K562 (cell line): ENCODE data around the gene PSMB11. TPM values are rescaled to one million over a fixed set of nuclear protein-coding genes. Genes with fewer than 3 reads are reported as not detected.
A peak's percentile ranks its signal among the peaks of the same experiment; 100 is the strongest.

Source experiments
- ATAC-seq: fragments of 200-7000 bp; cut with Tn5 transposase; 3 replicates; pipeline ENCODE4 v1.9.1; 2020; ENCODE audit warnings: moderate library complexity
- BruUV-seq: library from RNA; stranded (reverse); fragments of 400-500 nt; replicated peaks from 2 replicates; lab custom pipeline; 2021; lab: Mats Ljungman, UMichigan
- CTCF ChIA-PET: fragments of 300-600 bp; formaldehyde crosslinking; extraction: SDS; loops from one replicate; lab custom pipeline; 2021; ENCODE audit warnings: low intra/inter-chr PET ratio; lab: Yijun Ruan, JAX
- POLR2A ChIA-PET: fragments of 300-600, 350-650 bp; sonication (Branson Sonifier 250); formaldehyde crosslinking; extraction: SDS; loops from one replicate; lab custom pipeline; 2021; ENCODE audit warnings: antibody characterized with exemption, inconsistent platforms; lab: Yijun Ruan, JAX
- DNase-seq, 4 experiments: peaks; one replicate each; pipeline versions ENCODE4 v3.0.0 to v3.0.0-alpha.2; 2011 to 2018; ENCODE audit warnings: low spot score in 3 of 4, mixed read lengths in 3 of 4; ENCODE audit errors: extremely low read depth in 1 of 4
- FAIRE-seq: peaks from 2 replicates; lab custom pipeline; 2011; peaks lifted over from hg19 to GRCh38; lab: Jason Lieb, UNC
- H2AFZ ChIP-seq: 2 replicates; pipeline ENCODE4 v1.6.0; 2011; ENCODE audit warnings: low read depth, low read length, control low read depth, inconsistent platforms
- H3K27ac ChIP-seq: fragments of 200-600 bp; 3 replicates; pipeline ENCODE4 v1.8.0; 2011; ENCODE audit warnings: low read depth, mild to moderate bottlenecking, control low read depth, inconsistent platforms, low read length, moderate library complexity, mixed read lengths; ENCODE audit errors: extremely low read depth
- H3K27me3 ChIP-seq, 2 experiments: fragments of 300-600 bp in 1 of 2; 2 replicates in 1 of 2; 3 replicates in 1 of 2; pipeline versions ENCODE4 v1.6.0 to v1.8.0; 2011; ENCODE audit warnings: inconsistent platforms in 2 of 2, low read length in 2 of 2, mild to moderate bottlenecking in 1 of 2, mixed read lengths in 1 of 2, moderate library complexity in 1 of 2; ENCODE audit not compliant: control insufficient read depth in 2 of 2, insufficient read depth in 2 of 2
- H3K36me3 ChIP-seq: fragments of 300-600 bp; 3 replicates; pipeline ENCODE4 v1.8.0; 2011; ENCODE audit warnings: mild to moderate bottlenecking, low read length, inconsistent platforms; ENCODE audit not compliant: control insufficient read depth, insufficient read depth
- H3K4me1 ChIP-seq, 2 experiments: fragments of 200-600 bp in 1 of 2; replicated peaks in 1 of 2; 2 replicates in 1 of 2; 3 replicates in 1 of 2; pipeline versions ENCODE4 v1.5.1 to v1.8.0; 2011; ENCODE audit warnings: inconsistent platforms in 2 of 2, low read length in 2 of 2, mild to moderate bottlenecking in 1 of 2, mixed read lengths in 1 of 2, moderate library complexity in 1 of 2; ENCODE audit not compliant: control insufficient read depth in 2 of 2, insufficient read depth in 2 of 2
- H3K4me2 ChIP-seq: 2 replicates; pipeline ENCODE4 v1.6.1; 2011; ENCODE audit warnings: low read length, control low read depth, inconsistent platforms, mixed read lengths; ENCODE audit not compliant: insufficient read depth
- H3K4me3 ChIP-seq: fragments of 200-600 bp; sonication (generic), shearing (Covaris generic); 2 replicates; pipeline ENCODE4 v1.5.1; 2016; ENCODE audit warnings: control low read depth, inconsistent platforms
- H3K79me2 ChIP-seq: fragments of 200-600 bp; 3 replicates; pipeline ENCODE4 v1.8.0; 2011; ENCODE audit warnings: low read length, inconsistent platforms; ENCODE audit not compliant: control insufficient read depth, insufficient read depth
- H3K9ac ChIP-seq, 2 experiments: 2 replicates each; pipeline versions ENCODE4 v1.6.0 to v1.6.1; 2011; ENCODE audit warnings: low read depth in 2 of 2, low read length in 2 of 2, control low read depth in 1 of 2, inconsistent platforms in 1 of 2, mild to moderate bottlenecking in 1 of 2, mixed read lengths in 1 of 2; ENCODE audit not compliant: insufficient read depth in 1 of 2
- H3K9me1 ChIP-seq: one replicate; pipeline ENCODE4 v1.6.0; 2011; ENCODE audit warnings: inconsistent platforms, mild to moderate bottlenecking, low read length, moderate library complexity; ENCODE audit not compliant: control insufficient read depth, insufficient read depth
- H3K9me3 ChIP-seq: replicated peaks from 2 replicates; pipeline ENCODE4 v1.5.1; 2011; ENCODE audit warnings: low read depth, low read length, inconsistent platforms; ENCODE audit not compliant: control insufficient read depth, insufficient read depth
- H4K20me1 ChIP-seq: replicated peaks from 2 replicates; pipeline ENCODE4 v1.6.1; 2011; ENCODE audit warnings: low read length, inconsistent platforms, mixed read lengths; ENCODE audit not compliant: control insufficient read depth, insufficient read depth
- CBX3 ChIP-seq, 2 experiments: IDR thresholded peaks; 1 replicate in 1 of 2; 2 replicates in 1 of 2; pipeline ENCODE4 v1.6.1; 2012; ENCODE audit warnings: inconsistent platforms in 2 of 2, low read length in 2 of 2, borderline replicate concordance in 1 of 2, control low read depth in 1 of 2
- CBX8 ChIP-seq: fragments of 200-600 bp; sonication (generic); IDR thresholded peaks from 2 replicates; pipeline ENCODE4 v1.6.1; 2012; ENCODE audit warnings: borderline replicate concordance, mixed run types, low read depth, mild to moderate bottlenecking, moderate library complexity, mixed read lengths, low read length, control low read depth, inconsistent platforms; ENCODE audit not compliant: poor library complexity, severe bottlenecking; ENCODE audit errors: extremely low read depth
- CC2D1A ChIP-seq: fragments of 450-650 bp; IDR thresholded peaks from 2 replicates; pipeline ENCODE4 v1.6.1; 2017; ENCODE audit warnings: mild to moderate bottlenecking
- CHD2 ChIP-seq: IDR thresholded peaks from 2 replicates; pipeline ENCODE4 v1.6.1; 2011; ENCODE audit warnings: low read depth, low read length
- ELF2 ChIP-seq: fragments of 250-450 bp; sonication (Bioruptor Pico); IDR thresholded peaks from 2 replicates; pipeline ENCODE4 v1.5.0; 2021; ENCODE audit warnings: mild to moderate bottlenecking
- ESRRB ChIP-seq: fragments of 250-450 bp; sonication (Bioruptor Pico); IDR thresholded peaks from 2 replicates; pipeline ENCODE4 v1.5.0; 2020; ENCODE audit warnings: mild to moderate bottlenecking, moderate library complexity, borderline replicate concordance
- HDAC3 ChIP-seq: fragments of 450-650 bp; IDR thresholded peaks from 2 replicates; pipeline ENCODE4 v1.6.1; 2018; ENCODE audit warnings: borderline replicate concordance, mild to moderate bottlenecking, moderate library complexity; ENCODE audit not compliant: partially characterized antibody
- KDM5B ChIP-seq: fragments of 200-600 bp; sonication (generic); IDR thresholded peaks from 2 replicates; pipeline ENCODE4 v1.6.1; 2012; ENCODE audit warnings: low read depth, mild to moderate bottlenecking, moderate library complexity, low read length, control low read depth, inconsistent platforms; ENCODE audit not compliant: insufficient replicate concordance
- MAX ChIP-seq: sonication (generic); formaldehyde crosslinking; IDR thresholded peaks from 2 replicates; pipeline ENCODE4 v1.9.0; 2022; ENCODE audit warnings: mild to moderate bottlenecking, missing genetic modification reagents
- NFIC ChIP-seq: fragments of 450-650 bp; IDR thresholded peaks from 2 replicates; pipeline ENCODE4 v1.6.1; 2017; ENCODE audit warnings: mild to moderate bottlenecking, inconsistent platforms
- RB1 ChIP-seq: fragments of 450-650 bp; IDR thresholded peaks from 2 replicates; pipeline ENCODE4 v1.6.1; 2017; ENCODE audit warnings: low read depth, mild to moderate bottlenecking
- ZNF347 ChIP-seq: fragments of 450-650 bp; formaldehyde crosslinking; IDR thresholded peaks from 2 replicates; pipeline ENCODE4 v1.4.0; 2020; ENCODE audit warnings: low read depth, mild to moderate bottlenecking, moderate library complexity
- ZNF699 ChIP-seq: fragments of 250-450 bp; sonication (Bioruptor Pico); IDR thresholded peaks from 2 replicates; pipeline ENCODE4 v1.8.0; 2021; ENCODE audit warnings: mild to moderate bottlenecking, moderate library complexity; ENCODE audit not compliant: insufficient replicate concordance
- WGBS: fragments of 100-300 bp; shearing (Covaris generic); methylation state at CpG from one replicate; pipeline ENCODE4 v1.1.6; 2016; ENCODE audit warnings: low coverage, mixed read lengths; ENCODE audit not compliant: insufficient coverage; ENCODE audit errors: missing lambda C conversion rate; 5-methylcytosine and 5-hydroxymethylcytosine counted together
- in situ Hi-C: fragments of 300-500 bp; cut with MboI; formaldehyde crosslinking; loops from 4 replicates; pipeline ENCODE4 v1.15.0; 2018; ENCODE audit warnings: inconsistent platforms, mixed read lengths
- intact Hi-C: fragments of 100-400 bp; cut with micrococcal nuclease; formaldehyde crosslinking; loops from 2 replicates; pipeline ENCODE4 v1.14.2; 2022
- polyA plus RNA-seq, 8 experiments: library from polyadenylated mRNA; depleted of rRNA in 4 of 8; stranded (reverse) in 5 of 8; unstranded in 3 of 8; fragments of >200 nt; fragmentation: Nextera tagmentation in 2 of 8; fragmentation: Illumina TruSeq in 1 of 8; extraction: Ambion mirVana in 2 of 8; extraction: Trizol in 1 of 8; gene quantifications; 2 replicates each; pipeline versions ENCODE4 v1.2.1 to v1.2.3, GENCODE V29; 2011 to 2014; ENCODE audit warnings: inconsistent platforms in 1 of 8, missing spikeins in 1 of 8
- total RNA-seq, 7 experiments: library from RNA; depleted of rRNA in 6 of 7; stranded (reverse); fragments of >200 nt in 6 of 7; fragmentation: Illumina TruSeq in 2 of 7; extraction: Trizol in 2 of 7; gene quantifications; 2 replicates each; pipeline versions ENCODE4 v1.2.1 to v1.2.3, GENCODE V29; 2011 to 2021; ENCODE audit warnings: low replicate concordance in 1 of 7
- TF ChIP-seq, protein P1 (sequence below): sonication (generic); formaldehyde crosslinking; IDR thresholded peaks from 2 replicates; pipeline ENCODE4 v1.8.1; 2023; ENCODE audit warnings: mild to moderate bottlenecking, missing genetic modification reagents
- TF ChIP-seq, protein P2 (sequence below), 2 experiments: fragments of 250-450 bp in 1 of 2; fragments of 450-650 bp in 1 of 2; sonication (Bioruptor Pico) in 1 of 2; IDR thresholded peaks; 2 replicates each; pipeline versions ENCODE4 v1.6.1 to v1.8.0; 2016 to 2021; ENCODE audit warnings: mild to moderate bottlenecking in 2 of 2, moderate library complexity in 2 of 2, missing compliant biosample characterization in 1 of 2, missing genetic modification characterization in 1 of 2
- TF ChIP-seq, protein P3 (sequence below), 2 experiments: fragments of 450-650 bp; IDR thresholded peaks; 2 replicates each; pipeline ENCODE4 v1.6.1; 2016

Gene PSMB11
- total and polyA plus RNA-seq, 9 of the 15 experiments (the other 6 are each of a cell fraction or from before 2014, with no cell fraction given): not detected

DNA sequence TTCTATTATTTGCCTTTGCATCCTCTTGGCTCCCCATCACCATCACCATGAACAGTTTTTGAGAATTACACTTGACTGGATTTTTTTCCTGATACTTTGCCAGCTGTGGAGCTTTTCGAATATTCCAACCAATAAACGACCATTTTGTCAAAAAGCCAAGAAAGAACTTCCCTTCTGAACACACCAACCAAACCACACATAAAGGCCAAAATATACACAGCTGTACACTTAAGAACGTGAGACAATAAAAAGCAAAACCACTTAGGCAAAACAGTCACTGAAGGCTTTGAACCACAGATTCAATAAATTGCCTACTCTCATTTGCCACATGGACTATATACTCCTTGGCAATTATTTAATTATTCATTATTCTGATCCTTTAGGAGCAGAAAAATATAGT lies 33.2 kb upstream of the PSMB11 start:
- intact Hi-C loops: no loop called here
- peak in 1 of 4 experiments; percentile 31 for DNase-seq
- Histone ChIP-seq H3K79me2 (peaks cover 43% of the 10 kb centered on the region), H2AFZ (peak overlapping the region; percentile 75; the same call in 1 of the 2 replicates), H3K36me3 (no peaks in the 10 kb centered on the region), H3K9me1 (no peaks in the 10 kb centered on the region), H3K27ac (peak overlapping the region; percentile 97), H3K9me3 (no peaks in the 10 kb centered on the region), H3K4me3 (peak overlapping the region; percentile 43), H3K27me3 (no peaks in the 10 kb centered on the region), H3K9ac (peak overlapping the region in 1 of 2 experiments; percentile 92; a peak in 2 of 4 replicates), H3K4me1 (peaks cover 24 to 40% of the 10 kb centered on the region in 2 experiments), H4K20me1 (no peaks in the 10 kb centered on the region), H3K4me2 (peak overlapping the region; percentile 84)
- BruUV-seq: no TSS peak
- no peak for ATAC-seq
- CTCF ChIA-PET: no interaction called here
- FAIRE-seq: no peak
- in situ Hi-C loops: no loop called here
- POLR2A ChIA-PET: interaction anchor here (0.7 to 4.0 kb wide), 6 partner anchors 14 to 242 kb away, joined by 3 to 81 read pairs (median 4); partner anchors contain the start of genes OXA1L and PSMB5
- WGBS: 0% methylated on average over 3 of the region's 3 CpGs
- no peak for TF ChIP-seq HDAC3
- no peak for TF ChIP-seq CHD2
- TF ChIP-seq, protein P1, sequence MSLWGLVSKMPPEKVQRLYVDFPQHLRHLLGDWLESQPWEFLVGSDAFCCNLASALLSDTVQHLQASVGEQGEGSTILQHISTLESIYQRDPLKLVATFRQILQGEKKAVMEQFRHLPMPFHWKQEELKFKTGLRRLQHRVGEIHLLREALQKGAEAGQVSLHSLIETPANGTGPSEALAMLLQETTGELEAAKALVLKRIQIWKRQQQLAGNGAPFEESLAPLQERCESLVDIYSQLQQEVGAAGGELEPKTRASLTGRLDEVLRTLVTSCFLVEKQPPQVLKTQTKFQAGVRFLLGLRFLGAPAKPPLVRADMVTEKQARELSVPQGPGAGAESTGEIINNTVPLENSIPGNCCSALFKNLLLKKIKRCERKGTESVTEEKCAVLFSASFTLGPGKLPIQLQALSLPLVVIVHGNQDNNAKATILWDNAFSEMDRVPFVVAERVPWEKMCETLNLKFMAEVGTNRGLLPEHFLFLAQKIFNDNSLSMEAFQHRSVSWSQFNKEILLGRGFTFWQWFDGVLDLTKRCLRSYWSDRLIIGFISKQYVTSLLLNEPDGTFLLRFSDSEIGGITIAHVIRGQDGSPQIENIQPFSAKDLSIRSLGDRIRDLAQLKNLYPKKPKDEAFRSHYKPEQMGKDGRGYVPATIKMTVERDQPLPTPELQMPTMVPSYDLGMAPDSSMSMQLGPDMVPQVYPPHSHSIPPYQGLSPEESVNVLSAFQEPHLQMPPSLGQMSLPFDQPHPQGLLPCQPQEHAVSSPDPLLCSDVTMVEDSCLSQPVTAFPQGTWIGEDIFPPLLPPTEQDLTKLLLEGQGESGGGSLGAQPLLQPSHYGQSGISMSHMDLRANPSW (CRISPR knock-in tag): no peak
- TF ChIP-seq RB1: no peak
- TF ChIP-seq CBX8: no peak
- 0 out of 2 replicates have a peak, but pooled peaks have one; percentile 15 for TF ChIP-seq ELF2 (CRISPR knock-in tag)
- TF ChIP-seq, protein P2, sequence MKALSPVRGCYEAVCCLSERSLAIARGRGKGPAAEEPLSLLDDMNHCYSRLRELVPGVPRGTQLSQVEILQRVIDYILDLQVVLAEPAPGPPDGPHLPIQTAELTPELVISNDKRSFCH (CRISPR knock-in tag; IDR thresholded peaks at IDR 0.05): no peak
- TF ChIP-seq, protein P2 (tag; IDR thresholded peaks at IDR 0.05): no peak
- 0 out of 2 replicates have a peak, but pooled peaks have one; percentile 22 for TF ChIP-seq ZNF347 (CRISPR knock-in tag)
- TF ChIP-seq, protein P3, sequence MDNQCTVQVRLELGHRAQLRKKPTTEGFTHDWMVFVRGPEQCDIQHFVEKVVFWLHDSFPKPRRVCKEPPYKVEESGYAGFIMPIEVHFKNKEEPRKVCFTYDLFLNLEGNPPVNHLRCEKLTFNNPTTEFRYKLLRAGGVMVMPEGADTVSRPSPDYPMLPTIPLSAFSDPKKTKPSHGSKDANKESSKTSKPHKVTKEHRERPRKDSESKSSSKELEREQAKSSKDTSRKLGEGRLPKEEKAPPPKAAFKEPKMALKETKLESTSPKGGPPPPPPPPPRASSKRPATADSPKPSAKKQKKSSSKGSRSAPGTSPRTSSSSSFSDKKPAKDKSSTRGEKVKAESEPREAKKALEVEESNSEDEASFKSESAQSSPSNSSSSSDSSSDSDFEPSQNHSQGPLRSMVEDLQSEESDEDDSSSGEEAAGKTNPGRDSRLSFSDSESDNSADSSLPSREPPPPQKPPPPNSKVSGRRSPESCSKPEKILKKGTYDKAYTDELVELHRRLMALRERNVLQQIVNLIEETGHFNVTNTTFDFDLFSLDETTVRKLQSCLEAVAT (IDR thresholded peaks at IDR 0.05): peak in 1 of 2 experiments; percentile 64; a peak in 3 of 4 replicates
- TF ChIP-seq ESRRB (CRISPR knock-in tag): no peak
- TF ChIP-seq CC2D1A: no peak
- TF ChIP-seq NFIC: peak; percentile 29; the same call in 1 of the 2 replicates
- no peak for TF ChIP-seq ZNF699
- no peak for TF ChIP-seq KDM5B
- TF ChIP-seq MAX (CRISPR knock-in tag): no peak
- no peak for TF ChIP-seq CBX3 (IDR thresholded peaks at IDR 0.05; ENCODE audit: borderline replicate concordance in 1 of 2, low read length in 2 of 2)
